K562 (cell line): ENCODE data around the gene DCTN1. TPM values are rescaled to one million over a fixed set of nuclear protein-coding genes. Genes with fewer than 3 reads are reported as not detected.

Experiments
- ATAC-seq: fragments of 200-7000 bp; cut with Tn5 transposase; 3 replicates; pipeline ENCODE4 v1.9.1; 2020; ENCODE audit warnings: moderate library complexity
- BruUV-seq: library from RNA; stranded (reverse); fragments of 400-500 nt; replicated peaks from 2 replicates; lab custom pipeline; 2021; lab: Mats Ljungman, UMichigan
- CTCF ChIA-PET: fragments of 300-600 bp; formaldehyde crosslinking; extraction: SDS; loops from one replicate; lab custom pipeline; 2021; ENCODE audit warnings: low intra/inter-chr PET ratio; lab: Yijun Ruan, JAX
- POLR2A ChIA-PET: fragments of 300-600, 350-650 bp; sonication (Branson Sonifier 250); formaldehyde crosslinking; extraction: SDS; loops from one replicate; lab custom pipeline; 2021; ENCODE audit warnings: antibody characterized with exemption, inconsistent platforms; lab: Yijun Ruan, JAX
- DNase-seq, 4 experiments: peaks; one replicate each; pipeline versions ENCODE4 v3.0.0 to v3.0.0-alpha.2; 2011 to 2018; ENCODE audit warnings: low spot score in 3 of 4, mixed read lengths in 3 of 4; ENCODE audit errors: extremely low read depth in 1 of 4
- FAIRE-seq: peaks from 2 replicates; lab custom pipeline; 2011; peaks lifted over from hg19 to GRCh38; lab: Jason Lieb, UNC
- H2AFZ ChIP-seq: 2 replicates; pipeline ENCODE4 v1.6.0; 2011; ENCODE audit warnings: low read depth, low read length, control low read depth, inconsistent platforms
- H3K27ac ChIP-seq: fragments of 200-600 bp; 3 replicates; pipeline ENCODE4 v1.8.0; 2011; ENCODE audit warnings: low read depth, mild to moderate bottlenecking, control low read depth, inconsistent platforms, low read length, moderate library complexity, mixed read lengths; ENCODE audit errors: extremely low read depth
- H3K27me3 ChIP-seq, 2 experiments: fragments of 300-600 bp in 1 of 2; 2 replicates in 1 of 2; 3 replicates in 1 of 2; pipeline versions ENCODE4 v1.6.0 to v1.8.0; 2011; ENCODE audit warnings: inconsistent platforms in 2 of 2, low read length in 2 of 2, mild to moderate bottlenecking in 1 of 2, mixed read lengths in 1 of 2, moderate library complexity in 1 of 2; ENCODE audit not compliant: control insufficient read depth in 2 of 2, insufficient read depth in 2 of 2
- H3K36me3 ChIP-seq: fragments of 300-600 bp; 3 replicates; pipeline ENCODE4 v1.8.0; 2011; ENCODE audit warnings: mild to moderate bottlenecking, low read length, inconsistent platforms; ENCODE audit not compliant: control insufficient read depth, insufficient read depth
- H3K4me1 ChIP-seq, 2 experiments: fragments of 200-600 bp in 1 of 2; replicated peaks in 1 of 2; 2 replicates in 1 of 2; 3 replicates in 1 of 2; pipeline versions ENCODE4 v1.5.1 to v1.8.0; 2011; ENCODE audit warnings: inconsistent platforms in 2 of 2, low read length in 2 of 2, mild to moderate bottlenecking in 1 of 2, mixed read lengths in 1 of 2, moderate library complexity in 1 of 2; ENCODE audit not compliant: control insufficient read depth in 2 of 2, insufficient read depth in 2 of 2
- H3K4me2 ChIP-seq: 2 replicates; pipeline ENCODE4 v1.6.1; 2011; ENCODE audit warnings: low read length, control low read depth, inconsistent platforms, mixed read lengths; ENCODE audit not compliant: insufficient read depth
- H3K4me3 ChIP-seq: fragments of 200-600 bp; sonication (generic), shearing (Covaris generic); 2 replicates; pipeline ENCODE4 v1.5.1; 2016; ENCODE audit warnings: control low read depth, inconsistent platforms
- H3K79me2 ChIP-seq: fragments of 200-600 bp; 3 replicates; pipeline ENCODE4 v1.8.0; 2011; ENCODE audit warnings: low read length, inconsistent platforms; ENCODE audit not compliant: control insufficient read depth, insufficient read depth
- H3K9ac ChIP-seq, 2 experiments: 2 replicates each; pipeline versions ENCODE4 v1.6.0 to v1.6.1; 2011; ENCODE audit warnings: low read depth in 2 of 2, low read length in 2 of 2, control low read depth in 1 of 2, inconsistent platforms in 1 of 2, mild to moderate bottlenecking in 1 of 2, mixed read lengths in 1 of 2; ENCODE audit not compliant: insufficient read depth in 1 of 2
- H3K9me1 ChIP-seq: one replicate; pipeline ENCODE4 v1.6.0; 2011; ENCODE audit warnings: inconsistent platforms, mild to moderate bottlenecking, low read length, moderate library complexity; ENCODE audit not compliant: control insufficient read depth, insufficient read depth
- H3K9me3 ChIP-seq: replicated peaks from 2 replicates; pipeline ENCODE4 v1.5.1; 2011; ENCODE audit warnings: low read depth, low read length, inconsistent platforms; ENCODE audit not compliant: control insufficient read depth, insufficient read depth
- H4K20me1 ChIP-seq: replicated peaks from 2 replicates; pipeline ENCODE4 v1.6.1; 2011; ENCODE audit warnings: low read length, inconsistent platforms, mixed read lengths; ENCODE audit not compliant: control insufficient read depth, insufficient read depth
- CTBP1 ChIP-seq: fragments of 450-650 bp; IDR thresholded peaks from 2 replicates; pipeline ENCODE4 v1.6.1; 2016; ENCODE audit warnings: borderline replicate concordance
- ESRRB ChIP-seq: fragments of 250-450 bp; sonication (Bioruptor Pico); IDR thresholded peaks from 2 replicates; pipeline ENCODE4 v1.5.0; 2020; ENCODE audit warnings: mild to moderate bottlenecking, moderate library complexity, borderline replicate concordance
- GABPA ChIP-seq: fragments of 200-800 bp; sonication (Bioruptor generic); conservative IDR thresholded peaks from 2 replicates; pipeline ENCODE4 v1.6.1; 2016; ENCODE audit warnings: low read depth, missing genetic modification characterization, missing compliant biosample characterization
- RHOXF2B ChIP-seq: fragments of 250-450 bp; sonication (Bioruptor Pico); conservative IDR thresholded peaks from 2 replicates; pipeline ENCODE4 v1.5.1; 2021
- SIN3A ChIP-seq, 2 experiments: fragments of 150-350 bp in 1 of 2; IDR thresholded peaks; 2 replicates each; pipeline ENCODE4 v1.6.1; 2011 to 2016; ENCODE audit warnings: borderline replicate concordance in 2 of 2, low read depth in 2 of 2, low read length in 2 of 2, mild to moderate bottlenecking in 2 of 2, moderate library complexity in 2 of 2; ENCODE audit not compliant: control insufficient read depth in 1 of 2
- ZNF384 ChIP-seq: IDR thresholded peaks from 2 replicates; pipeline ENCODE4 v1.6.1; 2012; ENCODE audit warnings: low read depth, low read length, improper control_type of control experiment
- ZNF830 ChIP-seq: fragments of 250-450 bp; sonication (Bioruptor Pico); IDR thresholded peaks from 2 replicates; pipeline ENCODE4 v1.5.0; 2021; ENCODE audit warnings: mild to moderate bottlenecking
- WGBS: fragments of 100-300 bp; shearing (Covaris generic); methylation state at CpG from one replicate; pipeline ENCODE4 v1.1.6; 2016; ENCODE audit warnings: low coverage, mixed read lengths; ENCODE audit not compliant: insufficient coverage; ENCODE audit errors: missing lambda C conversion rate; 5-methylcytosine and 5-hydroxymethylcytosine counted together
- in situ Hi-C: fragments of 300-500 bp; cut with MboI; formaldehyde crosslinking; loops from 4 replicates; pipeline ENCODE4 v1.15.0; 2018; ENCODE audit warnings: inconsistent platforms, mixed read lengths
- intact Hi-C: fragments of 100-400 bp; cut with micrococcal nuclease; formaldehyde crosslinking; loops from 2 replicates; pipeline ENCODE4 v1.14.2; 2022
- polyA plus RNA-seq, 8 experiments: library from polyadenylated mRNA; depleted of rRNA in 4 of 8; stranded (reverse) in 5 of 8; unstranded in 3 of 8; fragments of >200 nt; fragmentation: Nextera tagmentation in 2 of 8; fragmentation: Illumina TruSeq in 1 of 8; extraction: Ambion mirVana in 2 of 8; extraction: Trizol in 1 of 8; gene quantifications; 2 replicates each; pipeline versions ENCODE4 v1.2.1 to v1.2.3, GENCODE V29; 2011 to 2014; ENCODE audit warnings: inconsistent platforms in 1 of 8, missing spikeins in 1 of 8
- total RNA-seq, 7 experiments: library from RNA; depleted of rRNA in 6 of 7; stranded (reverse); fragments of >200 nt in 6 of 7; fragmentation: Illumina TruSeq in 2 of 7; extraction: Trizol in 2 of 7; gene quantifications; 2 replicates each; pipeline versions ENCODE4 v1.2.1 to v1.2.3, GENCODE V29; 2011 to 2021; ENCODE audit warnings: low replicate concordance in 1 of 7
- TF ChIP-seq, protein P1 (sequence below): fragments of 250-450 bp; sonication (Bioruptor Pico); IDR thresholded peaks from 2 replicates; pipeline ENCODE4 v1.5.0; 2021
- TF ChIP-seq, protein P2 (sequence below): fragments of 450-650 bp; formaldehyde crosslinking; IDR thresholded peaks from 2 replicates; pipeline ENCODE4 v1.4.0; 2020; ENCODE audit warnings: mild to moderate bottlenecking, moderate library complexity

Gene DCTN1
- total and polyA plus RNA-seq, 9 of the 15 experiments (the other 6 are each of a cell fraction or from before 2014, with no cell fraction given) = 23.9 to 71.7 (median 45.0) TPM

DNA sequence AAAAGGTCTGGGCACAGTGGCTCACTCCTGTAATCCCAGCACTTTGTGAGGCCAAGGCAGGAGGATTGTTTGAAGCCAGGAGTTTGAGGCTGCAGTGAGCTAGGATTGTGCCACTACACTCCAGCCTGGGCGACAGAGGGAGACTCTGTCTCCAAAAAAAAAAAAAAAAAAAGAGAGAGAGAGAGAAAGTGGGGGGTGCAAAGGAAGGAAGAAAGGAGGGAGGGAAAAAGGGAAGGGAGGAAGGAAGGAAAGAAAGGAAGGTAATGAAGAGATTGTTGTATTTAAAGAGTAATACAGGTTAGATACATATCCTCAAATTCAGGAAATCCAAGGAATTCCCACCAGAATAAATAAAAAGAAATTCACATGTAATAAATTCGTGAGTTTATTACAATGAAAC lies 21.8 kb upstream of the DCTN1 start:
- in situ Hi-C loops = no loop called here
- ATAC-seq = no peak
- BruUV-seq = no TSS peak
- H3K9me1 ChIP-seq = no peaks in the 10 kb centered on the region
- H3K4me2 ChIP-seq = no peak overlapping the region
- H3K27ac ChIP-seq = no peak overlapping the region
- no peaks in the 10 kb centered on the region for H4K20me1 ChIP-seq
- no peak for FAIRE-seq
- no peaks in the 10 kb centered on the region for H3K9me3 ChIP-seq
- no peaks in the 10 kb centered on the region for H3K36me3 ChIP-seq
- no peak overlapping the region for H2AFZ ChIP-seq
- 7% methylated on average over 1 of the region's 2 CpGs for whole genome bisulfite sequencing
- POLR2A ChIA-PET = interaction anchor here (0.5 to 0.6 kb wide), 2 partner anchors 45 to 256 kb away, joined by 3 to 5 read pairs; no protein-coding TSS in a partner anchor
- CTCF ChIA-PET = no interaction called here
- H3K79me2 ChIP-seq = no peaks in the 10 kb centered on the region
- intact Hi-C loops = loop anchor here (2.0 kb wide), 1 partner anchor 69 kb away; no protein-coding TSS in a partner anchor
- TF ChIP-seq, protein P1, sequence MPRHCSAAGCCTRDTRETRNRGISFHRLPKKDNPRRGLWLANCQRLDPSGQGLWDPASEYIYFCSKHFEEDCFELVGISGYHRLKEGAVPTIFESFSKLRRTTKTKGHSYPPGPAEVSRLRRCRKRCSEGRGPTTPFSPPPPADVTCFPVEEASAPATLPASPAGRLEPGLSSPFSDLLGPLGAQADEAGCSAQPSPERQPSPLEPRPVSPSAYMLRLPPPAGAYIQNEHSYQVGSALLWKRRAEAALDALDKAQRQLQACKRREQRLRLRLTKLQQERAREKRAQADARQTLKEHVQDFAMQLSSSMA (CRISPR knock-in tag) = no peak
- TF ChIP-seq, protein P2, sequence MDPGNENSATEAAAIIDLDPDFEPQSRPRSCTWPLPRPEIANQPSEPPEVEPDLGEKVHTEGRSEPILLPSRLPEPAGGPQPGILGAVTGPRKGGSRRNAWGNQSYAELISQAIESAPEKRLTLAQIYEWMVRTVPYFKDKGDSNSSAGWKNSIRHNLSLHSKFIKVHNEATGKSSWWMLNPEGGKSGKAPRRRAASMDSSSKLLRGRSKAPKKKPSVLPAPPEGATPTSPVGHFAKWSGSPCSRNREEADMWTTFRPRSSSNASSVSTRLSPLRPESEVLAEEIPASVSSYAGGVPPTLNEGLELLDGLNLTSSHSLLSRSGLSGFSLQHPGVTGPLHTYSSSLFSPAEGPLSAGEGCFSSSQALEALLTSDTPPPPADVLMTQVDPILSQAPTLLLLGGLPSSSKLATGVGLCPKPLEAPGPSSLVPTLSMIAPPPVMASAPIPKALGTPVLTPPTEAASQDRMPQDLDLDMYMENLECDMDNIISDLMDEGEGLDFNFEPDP (CRISPR knock-in tag) = no peak
- TF ChIP-seq CTBP1 = no peak
- no peak for TF ChIP-seq GABPA
- no peak for TF ChIP-seq ESRRB (CRISPR knock-in tag)
- no peak for TF ChIP-seq SIN3A (IDR thresholded peaks at IDR 0.05; ENCODE audit: borderline replicate concordance in 2 of 2, control insufficient read depth in 1 of 2, low read depth in 2 of 2, low read length in 2 of 2)
- no peak for TF ChIP-seq ZNF830
- TF ChIP-seq ZNF384 = peak; percentile 51
- TF ChIP-seq RHOXF2B (CRISPR knock-in tag) = no peak
- no peak for DNase-seq
- H3K4me1 ChIP-seq = peaks cover 0 to 2% of the 10 kb centered on the region in 2 experiments; a peak in 2 of 5 replicates
- H3K27me3 ChIP-seq = no peaks in the 10 kb centered on the region
- no peak overlapping the region for H3K4me3 ChIP-seq
- H3K9ac ChIP-seq = no peak overlapping the region
